RWPE1 (cell line): ENCODE measurements around the gene KLF9.

Experiments used
- CTCF ChIA-PET: fragments of 350-600 bp; sonication (Branson Sonifier 250); formaldehyde crosslinking; extraction: SDS; loops from one replicate; lab custom pipeline; 2021; lab: Yijun Ruan, JAX
- POLR2A ChIA-PET: fragments of 400-600 bp; formaldehyde crosslinking; extraction: SDS; loops from one replicate; lab custom pipeline; 2020; ENCODE audit warnings: antibody characterized with exemption; ENCODE audit not compliant: low non-redundant PET; lab: Yijun Ruan, JAX
- DNase-seq: peaks from one replicate; pipeline ENCODE4 v3.0.0; 2012; ENCODE audit warnings: low spot score
- H3K27ac ChIP-seq: fragments of 450-650 bp; 2 replicates; pipeline ENCODE4 v1.5.1; 2017
- CTCF ChIP-seq: fragments of 450-650 bp; conservative IDR thresholded peaks from 2 replicates; pipeline ENCODE4 v1.5.1; 2017; ENCODE audit warnings: low read depth, mild to moderate bottlenecking

KLF9 gene

DNA sequence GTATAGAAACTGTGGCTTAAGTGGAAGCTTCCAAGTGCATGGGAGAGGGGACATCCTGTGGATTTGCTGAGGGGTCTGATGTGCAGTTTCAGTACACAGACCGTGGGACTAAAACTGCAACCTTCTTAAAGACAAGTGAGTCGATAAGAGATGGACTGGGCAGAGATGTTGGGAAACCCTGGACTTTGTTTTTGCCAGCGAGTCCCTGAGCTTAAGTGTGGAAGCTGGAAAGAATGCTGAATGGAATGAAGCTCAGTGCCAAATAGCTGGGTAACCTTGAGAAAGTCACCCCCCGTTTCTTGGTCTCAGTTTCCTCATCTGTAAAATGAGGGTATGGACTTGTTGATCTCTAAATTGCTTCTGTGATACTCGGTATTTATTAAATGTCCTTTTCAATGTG, 37.3 kb upstream of the KLF9 start:
- ChIA-PET CTCF (no interaction called here), POLR2A (no interaction called here)
- no peak overlapping the region for H3K27ac ChIP-seq
- no peak for TF ChIP-seq CTCF
- no peak for DNase-seq

GRCh38 chr9:70450738-70451137, 36.3 kb upstream of the KLF9 start:
- no peak for DNase-seq
- ChIA-PET POLR2A (no interaction called here), CTCF (no interaction called here)
- TF ChIP-seq CTCF: no peak
- no peak overlapping the region for H3K27ac ChIP-seq

DNA sequence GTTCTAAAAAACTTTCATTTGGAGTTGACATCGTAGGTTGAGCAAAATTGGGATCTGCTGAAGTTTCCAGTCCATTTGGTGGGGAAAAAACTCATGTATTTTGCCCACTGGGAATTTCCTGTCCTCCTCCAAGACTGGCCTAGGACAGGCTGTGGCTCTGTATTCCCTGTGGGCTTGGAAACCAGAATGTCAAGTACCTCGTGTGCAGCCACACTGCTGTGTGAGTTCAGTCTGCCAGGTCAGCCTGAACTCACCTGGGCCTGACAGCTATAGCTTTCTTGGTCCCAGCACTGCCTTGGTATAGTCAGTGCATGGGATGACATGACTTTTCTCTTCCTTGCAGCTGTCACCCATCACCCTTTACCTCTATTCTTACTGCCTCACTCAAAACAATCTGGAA, 35.0 kb upstream of the KLF9 start:
- CTCF ChIA-PET: interaction anchor here (0.6 kb wide), 1 partner anchor 12 kb away, joined by 4 read pairs; no protein-coding TSS in a partner anchor
- H3K27ac ChIP-seq: no peak overlapping the region
- POLR2A ChIA-PET: no interaction called here
- TF ChIP-seq CTCF: no peak
- no peak for DNase-seq

DNA sequence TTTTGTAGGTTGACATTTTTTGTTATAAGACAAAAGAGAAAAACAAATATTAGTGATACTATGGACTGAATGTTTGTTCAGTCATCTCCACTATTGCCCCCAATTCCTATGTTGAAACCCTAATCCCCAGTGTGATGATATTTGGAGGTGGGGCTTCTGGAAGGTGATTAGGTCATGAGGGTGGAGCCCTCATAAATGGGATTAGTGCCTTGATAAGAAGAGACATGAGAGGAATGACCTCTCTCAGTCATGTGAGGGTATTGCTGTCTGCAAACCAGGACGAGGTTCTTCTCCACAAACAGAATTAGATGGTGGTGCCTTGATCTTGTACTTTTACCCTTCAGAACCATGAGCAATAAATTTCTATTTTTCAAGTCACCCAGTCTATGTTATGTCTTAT, 34.5 kb upstream of the KLF9 start:
- no peak for TF ChIP-seq CTCF
- ChIA-PET POLR2A (no interaction called here), CTCF (no interaction called here)
- no peak overlapping the region for H3K27ac ChIP-seq
- no peak for DNase-seq

DNA sequence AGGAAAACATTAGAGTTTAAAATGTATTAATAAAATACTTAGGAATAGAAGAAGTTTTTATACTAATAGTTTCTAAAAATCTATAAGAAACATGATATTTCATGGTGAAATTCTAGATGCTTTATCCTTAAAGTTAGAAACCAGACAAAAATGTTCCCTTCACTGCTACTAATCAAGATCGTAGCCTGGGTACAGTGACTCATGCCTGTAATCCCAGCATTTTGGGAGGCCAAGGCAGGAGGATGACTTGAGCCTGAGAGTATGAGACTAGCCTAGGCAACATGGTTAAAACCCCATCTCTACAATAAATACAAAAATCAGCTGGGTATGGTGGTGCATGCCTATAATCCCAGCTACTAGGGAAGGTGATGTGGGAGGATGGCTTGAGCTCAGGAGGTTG, 30.4 kb upstream of the KLF9 start:
- ChIA-PET CTCF (interaction anchor here (1.1 kb wide), 1 partner anchor 158 kb away, joined by 3 read pairs; no protein-coding TSS in a partner anchor), POLR2A (no interaction called here)
- TF ChIP-seq CTCF: no peak

GRCh38 chr9:70442328-70442848, 27.9 kb upstream of the KLF9 start:
- DNase-seq: no peak
- POLR2A ChIA-PET: no interaction called here
- H3K27ac ChIP-seq: peak overlapping the region; percentile 43; the same call in 1 of the 2 replicates
- CTCF ChIA-PET: interaction anchor here (0.6 kb wide), 1 partner anchor 317 kb away, joined by 3 read pairs; no protein-coding TSS in a partner anchor
- no peak for TF ChIP-seq CTCF

More for the DNA sequence above, 30.4 kb upstream of the KLF9 start:
- DNase-seq: no peak
- H3K27ac ChIP-seq: no peak overlapping the region
